ENCODE data around the gene HCK.
A peak's percentile ranks its signal among the peaks of the same experiment; 100 is the strongest.

The HCK gene

GRCh38 chr20:32029561-32029960 is 22.5 kb upstream of the HCK start:
- no peak for DNase-seq

GRCh38 chr20:32031007-32031958 is 20.8 kb upstream of the HCK start:
- peak; percentile 76 for DNase-seq

GRCh38 chr20:32033316-32033715 is 18.7 kb upstream of the HCK start:
- DNase-seq = peak; percentile 83

DNA sequence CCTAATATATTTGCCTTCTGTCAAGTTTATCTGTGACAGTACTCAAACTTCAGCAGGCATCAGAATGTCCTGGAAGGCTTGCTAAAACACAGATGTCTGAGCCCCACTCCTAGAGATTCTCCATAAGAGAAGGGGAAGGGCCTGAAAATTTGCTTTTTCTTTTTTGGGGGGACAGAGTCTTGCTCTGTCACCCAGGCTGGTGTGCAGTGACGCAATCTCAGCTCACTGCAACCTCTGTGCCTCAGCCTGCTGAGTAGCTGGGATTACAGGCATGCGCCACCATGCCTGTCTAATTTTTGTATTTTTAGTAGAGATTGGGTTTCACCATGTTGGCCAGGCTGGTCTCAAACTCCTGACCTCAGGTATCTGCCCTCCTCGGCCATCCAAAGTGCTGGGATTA is 18.3 kb upstream of the HCK start:
- peak; percentile 68 for DNase-seq

DNA sequence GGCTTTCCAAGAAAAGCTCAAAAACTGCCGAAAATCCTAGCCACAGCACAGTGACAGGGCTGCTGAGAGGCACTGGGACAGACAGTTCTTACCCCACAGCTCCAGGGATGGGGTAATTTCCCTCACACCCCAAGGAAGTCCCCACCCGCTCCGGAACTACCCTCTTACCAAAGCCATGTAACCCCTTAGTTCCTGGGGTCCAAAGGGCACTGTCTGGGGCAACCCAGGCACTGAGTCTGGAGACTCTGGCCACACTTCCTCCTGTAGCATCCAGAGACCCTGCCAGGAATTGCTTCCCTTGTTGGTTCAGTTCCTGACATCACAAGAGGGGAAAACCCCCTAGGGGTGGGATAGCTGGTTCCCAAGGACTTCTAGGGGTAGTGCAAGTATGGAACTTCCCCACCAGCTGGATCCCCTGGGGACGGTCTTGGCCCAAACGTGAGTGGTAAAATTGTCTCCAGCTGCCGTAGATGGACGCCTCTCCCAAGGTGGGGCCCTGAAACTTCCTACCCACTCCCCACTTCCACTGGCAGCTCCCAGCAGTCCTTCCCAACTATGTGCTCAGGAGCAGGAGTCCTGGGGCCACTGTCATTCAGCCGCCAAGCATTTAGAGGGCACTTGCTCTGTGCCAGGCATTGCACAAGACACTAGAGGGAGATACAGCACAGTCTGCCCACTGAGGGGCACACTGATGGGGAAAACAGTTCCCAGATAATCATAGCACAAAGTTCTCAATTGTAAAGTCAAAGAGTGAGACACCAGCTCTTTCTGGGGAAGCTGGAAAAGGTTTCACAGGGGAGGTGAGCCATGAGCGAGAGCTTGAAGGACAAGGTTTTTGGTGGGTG is 17.2 kb upstream of the HCK start:
- peak; percentile 100 for DNase-seq

DNA sequence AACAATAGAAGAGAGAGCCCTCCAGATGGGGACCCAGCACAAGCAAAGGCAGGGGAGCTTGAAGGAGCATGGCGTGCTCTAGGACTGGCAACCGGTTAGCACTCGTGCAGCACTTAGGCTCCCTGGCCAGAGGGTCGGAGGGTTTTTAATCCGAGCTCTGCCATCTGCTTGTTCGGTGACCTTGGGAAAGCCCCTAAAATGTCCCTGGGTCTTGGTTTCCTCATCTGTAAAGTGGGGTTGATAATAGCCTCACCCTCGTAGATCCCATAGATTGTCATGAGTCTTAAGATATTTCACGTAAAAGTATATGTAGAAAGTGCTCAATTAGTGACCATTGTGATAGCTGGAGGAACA is 16.6 kb upstream of the HCK start:
- peak; percentile 89 for DNase-seq

- DNase-seq = peak; percentile 34
Observed at GRCh38 chr20:32036252-32036651, 15.8 kb upstream of the HCK start.

GRCh38 chr20:32036716-32037485 is 15.1 kb upstream of the HCK start:
- peak; percentile 75 for DNase-seq

GRCh38 chr20:32037929-32038328 is 14.1 kb upstream of the HCK start:
- peak; percentile 55 for DNase-seq

DNA sequence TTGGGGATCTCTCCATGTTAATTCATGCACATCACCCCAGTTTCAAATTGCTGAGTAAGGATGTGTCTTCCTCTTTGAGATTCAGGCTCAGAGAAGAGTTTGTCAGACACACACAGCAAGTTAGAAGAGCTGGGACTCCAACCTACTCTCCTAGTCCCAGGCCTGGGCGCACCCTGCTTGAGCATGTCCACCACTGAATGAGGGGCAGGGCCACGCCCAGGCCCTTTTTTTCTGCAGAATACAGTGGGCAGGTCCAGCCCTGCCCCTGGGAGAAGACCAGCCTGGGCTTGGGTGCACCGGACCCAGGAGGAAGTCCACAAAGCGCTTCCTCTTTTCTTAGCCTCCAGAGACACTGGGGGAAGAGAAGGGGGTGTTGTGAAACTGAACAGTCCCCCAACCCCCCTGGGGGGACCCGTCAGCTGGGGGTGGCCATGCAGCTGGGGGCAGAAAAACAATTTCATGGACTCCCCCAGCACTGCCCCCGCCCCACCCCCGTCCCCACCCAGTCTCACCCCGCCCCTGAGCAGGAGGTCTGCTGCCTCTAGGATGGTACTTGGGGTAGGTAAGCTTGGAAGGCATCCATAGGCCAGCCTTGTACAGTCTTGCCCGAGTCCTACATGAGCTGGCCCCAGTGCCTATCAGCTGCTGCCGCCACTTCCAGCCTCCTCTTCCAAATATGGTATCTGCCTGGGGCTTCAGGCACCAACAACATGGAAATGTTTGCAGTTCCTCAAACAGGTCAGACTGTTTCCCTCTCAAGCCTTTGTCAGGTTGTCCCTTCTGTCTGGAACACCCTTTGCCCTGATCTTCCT is 11.7 kb upstream of the HCK start:
- DNase-seq = peak; percentile 95

GRCh38 chr20:32045999-32046398 is 6.0 kb upstream of the HCK start:
- no peak for DNase-seq

DNA sequence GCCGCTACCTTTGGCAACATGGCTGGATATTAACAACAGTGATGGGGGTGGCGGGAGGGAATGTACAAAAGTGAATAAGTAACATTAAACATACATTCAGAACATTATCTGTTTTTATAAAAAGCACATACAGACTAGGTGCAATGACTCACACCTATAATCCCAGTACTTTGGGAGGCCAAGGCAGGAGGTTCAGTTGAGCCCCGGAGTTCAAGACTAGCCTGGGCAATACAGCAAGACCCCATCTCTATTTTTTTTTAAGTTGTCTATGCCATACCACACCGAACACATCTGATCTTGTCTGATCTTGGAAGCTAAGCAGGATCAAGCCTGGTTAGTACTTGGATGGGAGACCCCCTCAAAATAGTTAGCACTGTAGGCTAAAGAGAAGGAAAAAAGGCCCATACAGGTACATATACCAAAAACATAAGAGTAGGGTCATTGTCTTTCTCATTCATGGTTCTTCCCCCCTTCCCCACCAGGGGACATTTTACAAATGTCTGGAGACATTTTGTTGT is 1.7 kb upstream of the HCK start:
- no peak for DNase-seq

DNA sequence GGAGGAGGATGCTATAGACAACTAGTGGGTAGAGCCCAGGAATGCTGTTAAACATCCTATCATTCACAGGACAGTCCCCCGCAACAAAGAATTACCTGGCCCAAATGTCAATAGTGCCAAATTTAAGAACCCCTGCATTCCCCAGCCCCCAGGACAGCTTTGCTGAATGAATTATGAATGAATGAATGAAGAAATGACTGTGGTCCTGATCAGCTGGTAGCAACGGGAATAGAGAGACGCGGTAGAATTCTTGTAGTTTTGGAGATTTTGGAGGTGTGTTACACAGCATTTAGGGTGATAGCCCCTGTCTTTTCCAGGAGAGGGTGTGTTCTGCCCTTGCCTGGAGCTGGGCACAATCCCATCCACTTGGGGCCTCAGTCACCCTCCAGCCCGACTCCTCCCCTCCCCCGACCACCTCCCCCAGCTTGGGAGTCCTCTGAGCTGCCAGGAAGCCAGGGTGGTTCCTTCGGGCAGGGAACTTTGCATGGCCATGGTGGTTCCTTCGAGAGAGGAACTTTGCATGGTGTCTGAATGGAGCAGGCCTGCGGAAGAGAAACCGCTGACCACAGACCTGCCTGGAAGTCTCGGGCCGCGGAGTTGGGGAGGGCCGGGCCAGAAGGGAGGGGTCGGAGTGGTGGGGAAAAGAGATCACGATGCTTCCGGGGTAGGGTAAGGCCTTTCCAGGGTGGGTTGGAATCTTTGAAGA is 1.0 kb upstream of the HCK start:
- DNase-seq = peak; percentile 92

- DNase-seq = no peak
Observed at GRCh38 chr20:32051720-32052089, 337 bp upstream of the HCK start.

- DNase-seq = peak; percentile 98
Observed at GRCh38 chr20:32052778-32053362, 828 bp downstream of the HCK start.

GRCh38 chr20:32053648-32054047 is 1.6 kb downstream of the HCK start:
- peak; percentile 44 for DNase-seq

GRCh38 chr20:32056708-32057483 is 4.9 kb downstream of the HCK start:
- peak; percentile 78 for DNase-seq

DNA sequence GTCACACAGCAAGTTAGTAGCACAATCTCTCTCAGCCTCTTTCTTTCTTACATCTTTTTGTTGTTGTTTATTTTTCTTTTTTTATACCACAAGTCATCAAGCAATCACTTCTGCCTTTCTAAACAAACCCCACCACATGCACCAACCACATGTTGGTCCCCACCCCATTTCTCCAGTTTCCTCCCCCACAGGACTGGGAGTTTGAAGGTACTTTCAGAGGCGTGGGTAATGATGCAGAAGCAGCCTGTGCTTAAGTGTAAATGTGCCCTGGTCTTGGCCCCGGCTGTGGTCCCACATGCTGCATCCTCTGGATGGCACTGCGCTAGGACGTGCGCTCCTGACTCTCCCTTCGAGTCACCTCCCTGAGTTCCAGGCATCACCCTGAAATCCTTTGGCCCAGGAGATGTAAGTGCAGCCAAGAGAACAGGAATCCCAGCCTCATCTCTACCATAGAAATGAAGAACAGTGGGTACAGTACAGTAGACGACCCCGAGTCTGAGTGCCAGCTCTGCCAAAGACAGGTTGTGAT is 5.7 kb downstream of the HCK start:
- DNase-seq = peak; percentile 60

DNA sequence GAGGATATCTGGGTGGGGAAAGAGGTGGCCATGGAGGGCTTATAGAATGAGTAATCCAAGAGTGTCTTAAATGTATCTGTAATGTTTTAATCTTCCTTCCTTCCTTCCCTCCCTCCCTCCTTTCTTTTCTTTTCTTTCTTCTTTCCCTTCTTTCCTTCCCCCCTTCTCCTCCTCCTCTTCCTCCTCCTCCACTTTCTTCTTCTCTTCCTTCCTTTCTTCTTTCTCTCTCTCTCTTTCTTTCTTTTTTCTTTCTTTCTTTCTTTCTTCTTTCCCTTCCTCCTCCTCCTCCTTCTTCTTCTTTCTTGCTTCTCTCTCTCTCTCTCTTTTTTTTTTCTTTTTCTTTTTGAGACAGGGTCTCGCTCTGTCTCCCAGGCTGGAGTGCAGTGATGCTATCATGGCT is 7.1 kb downstream of the HCK start:
- DNase-seq = no peak

GRCh38 chr20:32062776-32063170 is 10.7 kb downstream of the HCK start:
- DNase-seq = peak; percentile 99

Measured in inflammatory macrophage treated with lipopolysaccharide for 4 hours (primary cell).